KG1 (cell line): Measurements from ENCODE around the gene CCR9.

Experiments used
- DNase-seq: peaks from one replicate; lab custom pipeline; 2025; lab: John Stamatoyannopoulos, UW

CCR9 gene

GRCh38 chr3:45907769-45908705, 21.7 kb downstream of the CCR9 start:
- no peak for DNase-seq

GRCh38 chr3:45908761-45909160, 22.4 kb downstream of the CCR9 start:
- no peak for DNase-seq

GRCh38 chr3:45909542-45909941, 23.2 kb downstream of the CCR9 start:
- no peak for DNase-seq

- DNase-seq: no peak
These were observed 24.5 kb downstream of the CCR9 start for GRCh38 chr3:45910892-45911291.

GRCh38 chr3:45911511-45912226, 25.3 kb downstream of the CCR9 start:
- DNase-seq: no peak

GRCh38 chr3:45912435-45912834, 26.1 kb downstream of the CCR9 start:
- DNase-seq: no peak

GRCh38 chr3:45914362-45915058, 28.2 kb downstream of the CCR9 start:
- DNase-seq: no peak

- no peak for DNase-seq
These were observed 28.7 kb downstream of the CCR9 start for GRCh38 chr3:45915059-45915439.

GRCh38 chr3:45915518-45916231, 29.3 kb downstream of the CCR9 start:
- no peak for DNase-seq

GRCh38 chr3:45917146-45917898, 31.0 kb downstream of the CCR9 start:
- no peak for DNase-seq

- no peak for DNase-seq
These were observed 35.1 kb downstream of the CCR9 start for GRCh38 chr3:45921158-45922038.

- no peak for DNase-seq
These were observed 35.6 kb downstream of the CCR9 start for GRCh38 chr3:45922039-45922326.

- DNase-seq: no peak
These were observed 36.7 kb downstream of the CCR9 start for GRCh38 chr3:45922950-45923590.

GRCh38 chr3:45923755-45924154, 37.4 kb downstream of the CCR9 start:
- no peak for DNase-seq

- DNase-seq: no peak
These were observed 41.5 kb downstream of the CCR9 start for GRCh38 chr3:45927881-45928280.

GRCh38 chr3:45929042-45929679, 42.8 kb downstream of the CCR9 start:
- DNase-seq: peak; percentile 30

- no peak for DNase-seq
These were observed 45.2 kb downstream of the CCR9 start for GRCh38 chr3:45931496-45931895.

GRCh38 chr3:45932112-45932511, 45.8 kb downstream of the CCR9 start:
- DNase-seq: no peak

GRCh38 chr3:45933591-45933990, 47.2 kb downstream of the CCR9 start:
- no peak for DNase-seq
